DOHH2 (cell line): Measurements from ENCODE around the gene KNDC1.

Experiments
- EZH2phosphoT487 ChIP-seq: fragments of 200-600 bp; sonication (generic); IDR thresholded peaks from 2 replicates; pipeline ENCODE4 v1.6.1; 2017; ENCODE audit warnings: borderline replicate concordance, mild to moderate bottlenecking, antibody characterized with exemption, low read length, moderate library complexity, mixed read lengths
- TF ChIP-seq, protein P1 (sequence below): fragments of 200-600 bp; sonication (generic); IDR thresholded peaks from one replicate; pipeline ENCODE4 v1.5.1; 2014; ENCODE audit warnings: antibody characterized with exemption, mild to moderate bottlenecking, low read depth, low read length; ENCODE audit not compliant: poor library complexity, severe bottlenecking

DNA sequence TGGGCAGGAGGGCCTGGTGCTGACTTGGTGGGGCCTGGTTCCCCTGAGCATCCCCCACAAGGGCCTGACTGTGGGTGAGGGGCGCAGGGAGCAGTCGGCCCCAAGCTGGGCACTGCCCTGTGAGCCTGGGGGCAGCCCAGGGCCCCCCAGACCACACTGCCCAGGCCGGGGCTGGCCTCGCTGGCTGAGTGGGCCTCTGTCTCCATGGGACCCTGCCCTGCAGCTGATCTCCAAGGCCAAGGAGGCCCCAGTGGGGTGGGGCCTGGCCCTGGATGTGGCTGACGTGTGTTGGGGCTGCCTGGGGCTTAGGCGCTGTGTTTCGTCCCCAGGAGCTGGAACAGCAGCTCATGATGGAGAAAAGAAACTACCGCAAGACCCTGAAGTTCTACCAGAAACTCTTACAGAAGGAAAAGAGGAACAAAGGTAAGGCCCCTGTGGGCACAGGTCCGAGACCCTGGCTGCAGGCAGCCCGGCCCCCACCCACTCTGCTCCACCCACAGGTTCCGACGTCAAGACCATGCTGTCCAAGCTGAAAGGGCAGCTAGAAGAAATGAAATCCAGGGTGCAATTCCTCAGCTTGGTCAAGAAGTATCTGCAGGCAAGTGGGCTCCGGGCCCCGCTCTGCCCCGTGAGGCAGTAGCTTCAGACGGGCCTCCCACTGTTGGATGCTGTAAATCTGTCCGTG lies 46.5 kb downstream of the KNDC1 start:
- TF ChIP-seq, protein P1, sequence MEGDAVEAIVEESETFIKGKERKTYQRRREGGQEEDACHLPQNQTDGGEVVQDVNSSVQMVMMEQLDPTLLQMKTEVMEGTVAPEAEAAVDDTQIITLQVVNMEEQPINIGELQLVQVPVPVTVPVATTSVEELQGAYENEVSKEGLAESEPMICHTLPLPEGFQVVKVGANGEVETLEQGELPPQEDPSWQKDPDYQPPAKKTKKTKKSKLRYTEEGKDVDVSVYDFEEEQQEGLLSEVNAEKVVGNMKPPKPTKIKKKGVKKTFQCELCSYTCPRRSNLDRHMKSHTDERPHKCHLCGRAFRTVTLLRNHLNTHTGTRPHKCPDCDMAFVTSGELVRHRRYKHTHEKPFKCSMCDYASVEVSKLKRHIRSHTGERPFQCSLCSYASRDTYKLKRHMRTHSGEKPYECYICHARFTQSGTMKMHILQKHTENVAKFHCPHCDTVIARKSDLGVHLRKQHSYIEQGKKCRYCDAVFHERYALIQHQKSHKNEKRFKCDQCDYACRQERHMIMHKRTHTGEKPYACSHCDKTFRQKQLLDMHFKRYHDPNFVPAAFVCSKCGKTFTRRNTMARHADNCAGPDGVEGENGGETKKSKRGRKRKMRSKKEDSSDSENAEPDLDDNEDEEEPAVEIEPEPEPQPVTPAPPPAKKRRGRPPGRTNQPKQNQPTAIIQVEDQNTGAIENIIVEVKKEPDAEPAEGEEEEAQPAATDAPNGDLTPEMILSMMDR: no peak
- no peak for TF ChIP-seq EZH2phosphoT487
